Measurements from ENCODE around the gene PLEKHG5.

The PLEKHG5 gene

DNA sequence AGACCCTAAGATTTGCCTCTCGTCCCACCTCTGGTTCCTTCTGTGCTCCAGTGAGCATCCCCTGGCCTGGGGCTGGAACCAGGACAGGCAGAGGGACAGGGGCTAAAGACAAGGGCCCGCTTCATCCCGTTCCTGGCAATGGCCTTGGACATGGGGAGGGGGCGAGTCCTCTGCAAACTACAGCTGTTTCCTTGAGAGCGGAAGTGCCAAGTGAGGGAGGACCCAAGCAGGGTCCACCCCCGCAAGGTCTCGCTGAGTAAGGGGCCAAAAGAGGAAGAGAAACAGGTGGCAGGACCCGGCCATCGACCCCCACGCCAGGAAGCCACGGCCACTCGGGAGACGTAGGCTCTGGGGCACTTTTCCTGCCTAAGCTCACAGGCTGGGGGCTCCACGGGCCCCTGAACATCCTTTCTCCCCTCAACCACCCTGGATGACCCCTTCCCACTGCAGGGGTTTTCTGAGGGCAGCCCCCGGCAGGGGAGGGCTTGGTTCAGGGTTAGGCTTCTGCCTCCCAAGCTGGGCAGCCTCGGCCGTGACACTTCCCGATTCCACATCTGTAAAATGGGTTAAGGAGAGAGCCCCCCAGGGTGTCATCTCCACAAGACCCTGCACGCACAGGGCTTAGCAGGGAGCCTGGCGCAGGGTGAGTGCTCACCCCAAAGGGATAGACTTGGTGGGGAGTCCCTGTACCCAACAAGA is 17.9 kb upstream of the PLEKHG5 start:
- DNase-seq = no peak

DNA sequence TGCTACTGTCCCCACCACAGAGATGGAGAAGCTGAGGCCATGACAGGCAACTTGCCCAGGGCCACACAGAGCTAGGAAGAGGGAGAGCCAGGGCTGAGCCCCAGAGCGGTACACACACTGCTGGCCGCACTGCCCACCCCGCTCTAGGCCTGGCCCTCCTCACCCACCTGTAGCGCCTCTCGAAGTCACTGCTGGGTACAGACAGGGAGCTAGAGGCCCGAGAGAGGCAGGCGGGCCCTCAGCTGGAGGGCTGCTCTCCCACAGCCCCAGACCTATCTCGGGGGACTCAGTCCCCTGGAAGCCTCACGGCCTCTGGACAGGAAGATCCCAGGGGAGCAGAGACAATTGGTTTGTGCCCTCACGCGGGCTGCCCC is 17.3 kb upstream of the PLEKHG5 start:
- DNase-seq = no peak

DNA sequence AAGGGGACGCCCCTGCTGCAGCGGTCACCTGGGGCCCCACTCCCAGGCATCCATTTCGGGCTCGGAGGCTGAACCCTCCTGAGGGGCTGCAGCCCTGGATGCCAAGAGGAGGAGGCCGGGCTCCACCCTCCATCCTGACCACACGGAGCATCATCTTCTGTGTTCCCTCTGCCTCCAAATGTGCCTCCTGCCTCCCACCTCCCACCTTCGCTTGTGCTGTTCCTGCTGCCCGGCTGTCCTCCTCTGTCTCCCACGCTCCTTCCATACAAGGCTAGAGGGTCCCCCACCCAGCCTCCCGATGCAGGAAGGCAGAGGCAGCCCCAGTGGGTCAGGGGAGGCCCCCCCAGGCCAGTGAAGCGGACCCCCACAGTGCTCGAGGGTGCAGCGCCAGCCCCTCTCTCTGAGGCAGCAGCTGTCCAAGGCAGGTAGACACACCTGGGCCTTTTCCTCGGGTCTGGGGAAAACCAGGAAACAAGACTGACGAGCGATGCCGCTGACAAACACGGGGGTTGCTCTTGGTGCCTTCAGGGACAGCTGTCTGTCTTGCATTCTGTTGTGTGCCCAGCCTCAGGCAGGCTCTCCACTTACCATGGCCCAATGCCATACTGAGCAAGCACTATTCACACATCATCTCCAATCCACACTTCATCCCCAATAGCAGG is 16.8 kb upstream of the PLEKHG5 start:
- no peak for DNase-seq

DNA sequence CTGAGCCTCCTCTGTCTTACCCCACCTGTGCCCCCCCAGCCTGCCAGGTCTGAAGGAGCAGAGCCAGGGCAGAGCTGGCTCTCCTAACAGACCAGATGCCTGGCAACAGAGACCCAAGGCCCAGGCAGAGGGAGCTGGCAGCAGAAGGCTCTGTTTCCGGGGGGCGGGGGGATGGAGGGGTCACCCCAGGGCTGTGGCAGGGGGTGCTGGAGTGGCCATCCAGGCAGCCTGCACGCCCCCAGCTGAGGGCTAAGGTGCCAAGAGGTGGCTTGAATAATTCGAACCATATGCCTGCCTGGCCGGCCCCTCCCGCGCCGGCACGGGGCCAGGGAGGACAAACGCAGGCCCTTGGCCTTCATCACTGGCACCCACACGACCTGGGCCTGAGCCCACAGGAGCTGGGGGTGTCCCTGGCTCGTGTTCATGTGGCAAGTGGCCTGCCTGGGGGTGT is 16.0 kb upstream of the PLEKHG5 start:
- DNase-seq = no peak

DNA sequence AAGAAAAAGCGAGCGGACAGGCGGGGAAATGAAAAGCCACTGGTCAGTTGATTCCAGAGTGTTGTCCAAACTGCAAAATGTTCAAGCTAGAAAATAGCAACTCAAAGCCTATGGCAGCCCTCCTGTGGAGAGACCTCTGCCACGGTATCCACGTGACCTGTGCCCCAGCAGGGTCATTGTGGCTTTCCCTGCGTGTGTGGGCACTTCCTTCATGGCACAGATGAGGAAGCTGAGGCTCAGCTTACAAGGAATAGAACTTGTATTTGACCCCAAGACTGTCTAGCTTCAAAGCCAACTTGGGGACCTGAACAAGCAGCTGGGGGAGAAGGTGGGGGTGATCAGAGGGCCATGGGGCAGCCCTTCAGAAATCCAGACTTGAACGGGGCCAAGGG is 15.6 kb upstream of the PLEKHG5 start:
- no peak for DNase-seq

DNA sequence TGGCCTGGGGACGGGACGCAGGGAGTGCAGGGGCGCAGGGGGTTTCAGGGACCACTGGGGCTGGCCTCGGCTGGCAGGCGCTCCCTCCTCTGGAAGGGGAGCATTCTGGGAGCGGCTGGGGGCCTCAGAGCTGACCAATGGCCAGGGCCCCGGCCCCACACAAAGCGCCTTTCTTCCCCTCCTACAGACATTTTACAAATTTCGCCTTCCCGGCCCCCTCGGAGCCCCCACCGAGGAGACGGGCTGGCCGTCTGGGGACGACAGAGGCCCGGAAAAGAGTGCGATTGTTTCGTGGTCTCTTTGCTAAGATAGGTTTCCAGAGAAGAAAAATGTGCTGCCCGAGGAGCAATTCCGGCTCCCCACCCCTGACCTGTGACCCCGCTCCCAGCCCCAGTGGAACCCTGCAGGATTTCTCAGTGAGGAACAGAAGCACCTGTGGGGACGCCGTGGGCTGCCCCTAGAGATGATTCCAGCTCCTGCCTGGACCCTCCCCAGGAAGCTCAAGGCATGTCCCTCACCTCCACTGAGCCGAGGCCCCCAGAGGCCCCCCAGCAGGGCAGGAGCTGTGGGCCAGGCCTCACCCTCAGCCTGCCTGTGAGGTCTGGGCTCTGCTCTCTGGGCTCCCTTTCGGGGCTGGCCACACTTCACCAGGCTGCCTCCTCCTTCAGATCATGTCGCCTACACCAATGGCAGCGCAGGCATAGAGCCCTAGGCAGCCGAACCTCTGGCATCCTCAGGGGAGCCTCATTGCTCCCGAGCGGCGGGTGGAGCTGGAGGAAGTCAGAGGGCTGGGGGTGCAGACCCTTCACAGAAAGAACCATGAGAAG is 15.0 kb upstream of the PLEKHG5 start:
- no peak for DNase-seq

DNA sequence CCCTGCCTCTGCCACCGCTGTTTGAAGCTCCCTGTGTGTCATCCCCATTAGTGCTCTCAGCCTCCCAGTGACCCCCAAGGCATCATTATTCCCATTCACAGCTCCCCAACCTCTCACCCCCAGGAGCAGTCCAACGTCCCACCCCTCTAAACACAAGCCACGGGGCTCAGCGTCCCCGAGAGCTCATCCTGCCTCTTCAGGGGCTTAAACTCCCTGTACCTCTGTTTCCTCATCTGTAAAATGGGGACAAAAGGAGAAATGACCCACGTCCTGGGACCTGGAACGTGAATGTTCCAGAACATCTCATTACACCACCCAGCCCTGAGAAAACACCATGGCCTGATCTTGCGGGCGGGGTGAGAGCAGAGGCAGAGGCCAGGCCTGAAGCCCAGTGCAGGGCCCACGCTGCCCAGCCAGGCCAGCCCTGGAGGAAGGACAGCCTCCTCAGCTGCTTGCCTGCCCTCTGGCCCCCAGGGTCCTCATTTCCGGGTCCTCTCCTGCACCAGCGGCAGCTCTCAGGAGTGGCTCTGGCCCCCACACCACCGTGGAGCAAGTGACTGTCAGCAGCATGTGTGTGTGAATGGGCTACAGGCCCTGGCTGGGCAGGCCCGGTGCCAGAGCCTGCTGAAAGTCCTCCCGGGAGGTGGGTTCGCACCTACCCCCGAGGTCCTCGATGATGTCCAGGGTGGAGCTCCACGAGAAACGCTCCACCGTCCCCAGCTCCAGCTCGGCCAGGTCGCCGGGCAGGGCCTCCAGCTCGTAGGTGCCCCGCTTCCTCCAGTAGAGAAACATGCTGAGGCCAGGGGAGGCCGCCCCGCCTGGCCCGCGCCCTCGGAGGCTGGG is 14.1 kb upstream of the PLEKHG5 start:
- DNase-seq = no peak

DNA sequence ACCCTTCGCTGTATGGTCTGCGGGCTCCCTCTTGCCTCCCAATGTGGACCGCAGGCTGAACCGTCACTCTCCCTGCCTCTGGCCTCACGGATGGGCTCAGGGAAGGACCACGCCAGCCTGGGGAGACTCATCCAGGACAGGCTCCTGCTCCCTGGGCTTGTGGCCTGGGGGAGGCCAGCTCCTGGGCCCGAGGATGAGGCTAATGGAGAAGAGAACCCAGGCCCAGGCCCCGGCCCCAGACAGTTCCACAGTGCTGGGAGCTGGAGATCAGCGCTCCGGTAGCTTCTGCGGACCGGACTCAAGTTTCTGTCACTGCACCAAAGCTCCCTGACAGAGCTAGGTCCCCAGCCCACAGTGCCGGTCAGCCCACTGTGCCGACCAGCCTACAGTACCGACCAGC is 13.4 kb upstream of the PLEKHG5 start:
- DNase-seq = no peak

DNA sequence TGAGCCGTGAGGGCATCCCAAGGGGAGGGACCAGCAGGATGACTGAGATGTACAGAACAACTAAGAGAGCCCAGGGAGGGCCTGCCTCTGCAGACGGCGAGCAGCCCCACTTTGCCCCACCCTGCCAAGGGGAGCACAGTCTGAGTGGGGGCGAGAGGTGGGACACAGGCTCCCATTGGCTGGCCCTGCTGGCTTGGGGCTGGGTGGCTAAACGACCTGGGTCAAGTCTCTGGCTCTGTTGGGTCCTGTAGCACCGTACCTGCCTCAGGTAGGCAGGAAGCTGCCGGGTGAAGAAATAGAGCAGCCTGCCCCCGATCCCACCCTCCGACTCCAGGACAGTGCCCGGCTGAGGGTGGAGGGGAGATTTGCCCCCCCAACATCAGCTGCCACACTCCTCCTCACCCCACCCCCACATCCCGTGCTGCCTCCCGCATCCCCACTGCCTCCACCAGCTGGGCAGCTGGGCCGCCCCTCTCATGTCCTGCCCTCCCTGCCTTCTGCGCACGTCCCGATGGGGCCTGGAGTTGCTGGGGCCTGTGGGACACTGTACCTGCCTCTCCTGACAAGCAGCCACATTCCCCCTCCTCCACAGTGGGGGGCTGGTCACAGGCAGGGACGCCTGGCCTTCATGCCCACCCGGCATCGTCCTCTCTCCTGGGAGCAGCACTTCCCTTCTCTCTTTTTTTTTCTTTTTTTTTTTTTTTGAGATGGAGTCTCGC is 12.6 kb upstream of the PLEKHG5 start:
- no peak for DNase-seq

DNA sequence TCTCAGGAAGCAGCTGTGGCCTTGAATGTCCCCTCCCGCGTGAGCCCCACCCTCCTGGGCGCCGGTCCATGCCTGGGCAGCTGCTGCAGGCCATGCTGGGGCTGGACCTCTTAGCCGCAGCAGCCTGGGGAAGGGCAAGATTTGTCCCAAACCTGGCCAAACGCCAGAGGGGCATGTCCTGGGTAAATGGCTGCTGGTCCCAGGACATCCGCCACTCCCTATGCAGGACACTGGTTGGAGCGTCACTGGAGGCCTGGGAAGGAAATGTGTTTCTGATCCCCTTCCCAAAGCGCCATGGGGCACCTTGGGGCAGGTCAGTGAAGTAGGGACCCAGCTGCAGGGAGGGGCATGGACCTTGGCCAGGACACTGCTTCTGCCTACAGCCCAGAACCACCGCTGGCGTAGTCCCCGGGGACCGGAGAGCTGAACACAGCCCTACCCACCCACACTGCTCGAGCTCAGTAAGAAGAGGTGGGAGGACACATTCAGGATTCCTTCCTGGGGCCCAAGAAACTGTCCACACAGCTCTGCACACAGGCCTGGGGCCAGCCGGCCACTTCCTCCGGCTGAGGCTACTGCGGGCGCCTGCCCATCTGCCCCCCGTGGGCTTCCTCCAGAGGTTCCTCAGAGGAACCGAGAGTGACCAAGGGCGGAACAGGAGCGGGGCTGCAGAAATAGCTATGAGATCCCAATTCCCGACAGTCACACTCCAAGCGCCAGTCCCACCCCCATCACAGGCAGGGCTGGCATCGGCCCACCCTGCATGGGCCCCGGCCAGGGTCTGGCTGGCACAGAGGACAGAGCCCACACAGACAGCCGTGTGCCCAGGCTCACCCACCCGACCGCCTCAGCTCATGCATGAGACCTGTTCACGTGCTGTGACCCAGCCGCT is 10.8 kb upstream of the PLEKHG5 start:
- DNase-seq = no peak

DNA sequence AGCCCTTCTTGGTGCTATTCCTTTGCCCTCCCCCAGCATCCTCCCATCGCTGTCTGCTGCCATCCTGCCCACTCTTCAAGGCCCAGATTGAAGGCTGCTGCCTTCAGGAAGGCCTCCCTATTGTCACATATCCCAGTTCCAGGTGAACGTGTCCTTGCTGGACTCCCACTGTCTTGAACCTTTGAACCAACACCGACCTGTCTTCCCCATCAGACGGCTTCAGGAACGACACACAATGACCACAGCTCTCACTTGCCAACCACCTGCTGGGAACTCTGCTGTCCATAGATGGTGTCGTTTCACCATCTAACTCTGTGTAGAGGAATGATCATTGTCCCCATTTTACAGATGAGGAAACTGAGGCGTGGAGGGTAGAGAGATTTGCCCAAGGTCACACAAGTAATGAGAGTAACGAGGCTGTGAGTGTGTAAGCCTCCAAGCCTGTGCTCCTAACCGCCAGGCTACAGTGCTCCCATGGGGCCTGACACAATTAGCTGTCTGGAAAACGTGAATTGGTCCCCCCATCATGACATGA is 9.9 kb upstream of the PLEKHG5 start:
- no peak for DNase-seq

DNA sequence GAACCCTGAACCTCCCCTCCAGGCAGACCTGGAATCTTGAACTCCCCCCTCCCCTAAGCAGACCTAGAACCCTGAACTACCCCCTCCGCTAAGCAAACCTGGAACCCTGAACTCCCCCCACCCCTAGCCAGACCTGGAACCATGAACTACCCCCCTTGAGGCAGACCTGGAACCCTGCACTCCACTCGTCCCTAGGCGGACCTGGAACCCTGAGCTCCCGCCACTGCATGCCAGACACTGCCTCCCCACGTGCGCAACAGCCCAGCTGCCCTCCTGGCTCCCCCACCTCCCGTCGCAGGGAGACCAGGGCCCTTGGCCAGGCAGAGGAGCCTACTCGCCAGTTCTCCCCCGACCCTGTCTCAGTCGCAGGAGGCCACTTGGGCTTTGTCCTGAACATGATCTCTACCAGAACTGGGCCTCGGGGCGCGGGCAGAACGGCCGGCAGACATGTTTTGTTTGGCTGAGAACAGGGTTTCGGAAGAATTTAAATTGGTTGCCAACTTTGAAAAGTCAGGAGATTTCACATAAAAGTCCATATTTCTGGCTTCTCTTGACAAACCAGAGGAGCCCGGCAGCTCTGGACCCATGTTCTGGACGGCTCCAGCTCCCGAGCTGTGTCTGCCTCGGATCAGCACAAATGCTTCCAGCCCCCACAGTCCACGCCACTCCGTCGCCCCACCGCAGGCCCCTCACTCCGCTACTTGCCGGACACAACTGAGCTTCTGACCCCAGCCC is 9.2 kb upstream of the PLEKHG5 start:
- no peak for DNase-seq

DNA sequence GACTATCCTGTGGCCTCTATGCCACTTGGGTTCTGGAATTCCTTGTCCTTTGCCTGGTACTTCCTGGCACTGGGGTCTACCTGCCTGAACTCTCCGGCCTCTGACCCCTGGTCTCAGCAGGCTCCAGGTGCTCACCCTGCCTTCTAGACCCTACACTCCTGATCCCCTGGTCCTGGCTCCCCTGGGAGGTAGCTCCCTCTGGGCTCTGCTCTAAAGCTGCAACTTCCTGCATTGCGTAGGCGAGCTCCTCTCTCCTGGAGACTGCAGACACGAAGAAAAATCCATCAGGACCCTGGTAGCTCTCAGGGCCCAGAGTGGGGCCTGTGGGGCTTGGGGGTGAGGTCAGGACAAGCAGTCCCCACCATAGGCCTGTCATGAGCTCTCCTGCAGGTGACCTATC is 7.8 kb upstream of the PLEKHG5 start:
- no peak for DNase-seq

DNA sequence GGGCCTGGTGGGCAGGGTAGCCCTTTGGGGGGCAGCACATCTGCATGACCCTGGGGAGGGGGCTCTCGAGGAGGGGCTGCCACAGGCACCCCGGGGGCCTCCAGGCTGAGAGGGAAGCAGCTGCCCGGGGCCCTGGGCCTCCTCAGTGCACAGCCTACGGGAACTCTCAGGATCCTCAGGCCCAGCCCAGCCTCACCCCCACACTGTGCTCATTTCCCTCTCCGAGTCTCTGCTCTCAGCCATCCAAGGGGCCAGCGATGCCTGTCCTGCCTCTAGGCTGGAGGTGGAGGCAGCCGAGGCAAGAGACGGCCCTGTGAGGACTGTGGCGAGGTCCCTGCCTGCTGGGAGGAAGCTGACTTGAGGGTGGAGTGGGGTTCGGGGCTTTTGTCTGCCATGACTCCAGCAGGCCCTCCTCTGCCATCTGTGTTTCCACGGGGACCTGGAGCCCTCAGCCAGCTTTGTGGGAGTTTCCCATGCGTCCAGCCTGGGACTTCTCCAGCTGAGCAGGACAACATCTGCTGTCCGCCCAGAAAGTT is 7.2 kb upstream of the PLEKHG5 start:
- no peak for DNase-seq

DNA sequence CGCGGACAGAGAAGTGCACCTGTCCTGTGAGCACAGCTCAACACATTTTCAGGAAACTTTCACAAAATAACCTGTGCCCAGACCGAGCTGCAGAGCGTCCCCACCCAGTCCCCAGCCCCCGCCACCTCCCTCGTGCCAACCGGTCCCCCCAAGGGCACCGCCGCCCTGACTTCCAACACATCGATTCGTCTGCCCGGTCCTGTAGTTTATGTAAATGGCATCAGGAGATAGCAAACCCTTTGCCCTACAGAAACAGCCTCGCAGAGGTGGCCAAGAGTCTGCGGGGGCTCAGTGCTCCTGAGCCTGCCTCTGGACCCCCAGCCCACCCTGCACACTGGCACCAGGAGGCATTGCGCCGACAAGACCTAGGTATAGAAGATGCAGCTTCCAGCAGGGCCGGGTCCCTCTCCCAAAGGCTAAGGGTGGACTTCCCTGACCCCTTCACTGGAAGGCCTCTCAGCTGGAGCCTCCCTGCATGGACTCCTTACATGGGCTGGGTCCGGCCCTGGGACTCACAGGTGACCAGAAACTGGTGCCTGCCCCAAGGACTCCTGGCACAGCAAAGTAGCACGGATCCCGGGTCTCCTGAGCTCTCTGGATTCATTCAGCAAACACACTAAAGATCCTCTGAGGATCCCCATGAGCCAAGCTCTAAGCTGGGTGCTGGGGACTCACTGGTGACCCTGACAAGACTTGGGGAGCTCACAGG is 6.6 kb upstream of the PLEKHG5 start:
- no peak for DNase-seq

DNA sequence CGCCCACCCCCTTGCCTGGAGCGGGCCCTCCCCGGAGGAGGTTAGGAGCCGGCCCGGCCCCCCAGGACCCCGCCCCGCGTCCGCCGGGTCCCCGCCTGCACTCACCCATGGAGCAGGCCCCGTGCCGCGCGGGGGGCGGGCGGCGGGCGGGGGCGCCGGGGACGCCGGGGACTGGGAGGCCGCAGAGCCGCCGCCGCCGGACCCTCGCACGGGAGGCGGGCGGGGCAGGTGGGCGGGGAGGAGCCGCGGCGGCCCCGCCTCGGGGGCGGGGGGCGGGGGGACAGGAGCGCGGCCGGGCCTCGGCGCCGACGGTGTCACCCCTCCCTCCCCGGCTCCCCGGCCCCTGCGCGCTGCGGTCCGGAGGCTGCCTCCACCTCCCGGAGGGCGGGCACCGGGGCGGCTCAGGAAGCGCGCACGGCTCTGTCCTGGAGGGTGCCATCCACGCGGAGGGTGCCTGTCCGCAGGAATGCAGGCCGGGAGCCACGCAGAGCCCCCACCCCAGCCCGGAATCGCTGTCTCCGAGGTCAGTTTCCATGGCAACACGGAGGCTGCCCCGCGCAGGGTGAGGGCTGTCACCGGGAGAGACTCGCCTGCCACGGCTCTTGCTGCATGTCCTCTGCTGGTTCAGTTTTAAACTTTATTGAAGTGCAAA is 5.9 kb upstream of the PLEKHG5 start:
- DNase-seq = peak; percentile 45

DNA sequence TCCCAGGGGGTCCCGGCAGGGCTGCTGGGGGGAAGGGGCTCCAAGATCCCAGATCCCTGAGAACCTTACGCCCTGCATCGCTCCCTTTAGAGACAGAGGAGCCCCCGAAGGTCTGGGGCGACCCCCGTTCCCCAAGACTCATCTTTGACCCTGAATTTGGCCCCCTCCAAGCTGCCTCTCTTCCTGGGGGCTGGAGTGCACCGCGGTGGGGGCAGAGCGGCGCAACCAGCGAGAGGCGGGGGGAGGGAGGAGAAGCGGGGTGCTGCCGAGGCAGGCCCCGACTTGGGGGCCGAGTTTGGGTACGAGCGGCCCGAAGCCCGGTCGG is 5.4 kb upstream of the PLEKHG5 start:
- DNase-seq = no peak

DNA sequence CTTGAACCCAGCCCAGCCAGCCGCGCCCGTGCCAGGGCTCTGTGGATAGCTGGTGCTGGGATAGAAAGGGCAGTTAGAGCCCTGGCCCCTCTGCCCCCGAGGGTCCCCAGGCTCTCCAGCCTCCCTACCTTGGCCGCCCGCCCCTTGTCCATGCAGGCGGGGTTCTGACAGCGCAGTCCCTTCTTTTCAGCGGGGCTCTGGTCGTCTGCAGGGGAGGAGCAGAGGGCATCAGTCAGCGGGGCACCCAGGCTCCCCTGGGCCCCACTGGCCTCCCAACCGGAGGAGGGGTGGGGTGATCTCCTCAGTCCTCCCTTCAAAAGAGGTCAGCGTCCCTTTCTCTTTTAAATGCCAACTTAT is 4.9 kb upstream of the PLEKHG5 start:
- no peak for DNase-seq
